Activated CD4-positive, alpha-beta T cell treated with anti-CD3 and anti-CD28 coated beads for 48 hours (primary cell): ENCODE data around the gene PREPL.
A peak's percentile ranks its signal among the peaks of the same experiment; 100 is the strongest.
"Not testable (repeated sequence)": the region's sequence is repeated elsewhere in the genome, so short reads cannot be mapped to it uniquely, and the experiment has no call there.

ENCODE experiments used
- DNase-seq: peaks from one replicate; pipeline ENCODE4 v3.0.0-alpha.2; 2020

Gene PREPL

DNA sequence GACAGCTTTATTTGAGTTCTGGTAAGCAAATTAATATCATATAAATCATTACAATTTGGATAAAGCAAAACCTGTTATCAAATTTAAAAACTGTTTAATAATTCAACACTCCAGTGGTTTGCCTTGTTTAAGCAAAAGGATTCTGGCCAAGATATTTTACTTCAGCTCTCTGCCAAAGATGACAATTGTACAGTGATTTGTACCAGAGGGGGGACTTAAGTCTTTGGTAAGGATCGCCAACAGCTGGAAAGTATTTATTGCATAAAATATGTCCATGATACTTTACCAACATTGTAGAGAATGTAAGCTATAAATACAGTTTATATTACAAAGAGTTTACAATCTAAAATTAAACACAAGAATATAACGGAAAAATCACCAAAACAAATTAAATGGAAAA is 13.8 kb downstream of the PREPL start:
- no peak for DNase-seq

DNA sequence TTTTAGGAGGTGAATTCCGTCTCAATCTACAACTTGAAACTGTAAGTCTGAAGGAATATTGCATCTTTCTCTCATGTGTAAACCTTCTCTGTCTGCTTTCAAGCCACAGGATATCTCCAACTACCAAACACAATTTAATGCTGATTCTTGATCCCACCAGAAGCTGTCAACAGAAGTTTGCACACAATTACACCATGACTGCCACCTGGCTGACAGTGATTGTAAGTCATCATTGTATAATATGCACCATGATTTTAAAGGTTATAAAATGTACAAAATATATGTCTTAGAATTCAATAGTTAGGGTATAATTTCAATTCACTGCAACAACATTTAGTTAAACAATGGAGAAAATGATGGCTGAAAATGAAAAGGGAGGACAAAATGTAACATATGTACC is 18.4 kb downstream of the PREPL start:
- DNase-seq = peak; percentile 13

DNA sequence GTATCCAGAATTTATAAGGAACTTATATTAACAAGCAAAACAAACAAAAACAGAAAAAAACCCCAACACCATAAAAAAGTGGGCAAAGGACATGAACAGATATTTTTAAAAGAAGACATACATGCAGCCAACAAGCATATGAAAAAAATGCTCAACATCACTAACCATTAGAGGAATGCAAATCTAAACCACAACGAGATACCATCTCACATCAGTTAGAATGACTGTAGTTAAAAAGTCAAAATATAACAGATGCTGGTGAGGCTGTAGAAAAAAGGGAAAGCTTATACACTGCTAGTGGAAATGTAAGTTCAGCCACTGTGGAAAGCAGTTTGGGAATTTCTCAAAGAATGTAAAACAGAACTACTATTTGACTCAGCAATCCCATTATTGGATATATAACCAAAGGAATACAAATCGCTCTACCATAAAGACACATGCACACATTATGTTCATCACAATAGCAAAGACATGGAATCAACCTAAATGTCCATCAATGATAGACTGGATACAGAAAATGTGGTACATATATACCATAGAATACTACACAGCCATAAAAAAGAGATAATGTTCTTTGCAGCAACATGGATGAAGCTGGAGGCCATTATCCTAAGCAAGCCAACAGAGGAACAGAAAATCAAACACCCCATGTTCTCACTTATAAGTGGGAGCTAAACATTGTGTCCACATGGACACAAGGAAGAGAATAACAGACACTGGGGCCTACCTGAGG is 25.3 kb downstream of the PREPL start:
- no peak for DNase-seq

DNA sequence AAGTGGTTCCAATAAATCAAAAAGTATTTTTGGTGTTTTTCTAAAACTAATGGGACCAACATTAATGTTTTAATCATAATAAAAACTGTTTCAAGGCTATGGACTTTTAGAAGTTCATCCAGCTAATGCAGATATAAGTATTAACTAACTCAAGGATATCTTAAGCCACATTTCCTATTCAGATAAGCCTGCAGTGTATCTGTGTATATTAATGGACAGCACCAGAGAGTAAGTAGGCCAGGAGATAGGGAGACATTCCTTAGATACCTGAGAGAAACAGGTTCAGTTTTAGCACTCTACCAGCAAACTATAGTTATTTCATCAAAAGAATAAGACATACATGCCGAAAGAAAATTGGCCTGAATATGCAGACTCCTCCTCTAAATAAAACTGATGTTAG is 27.3 kb downstream of the PREPL start:
- no peak for DNase-seq

DNA sequence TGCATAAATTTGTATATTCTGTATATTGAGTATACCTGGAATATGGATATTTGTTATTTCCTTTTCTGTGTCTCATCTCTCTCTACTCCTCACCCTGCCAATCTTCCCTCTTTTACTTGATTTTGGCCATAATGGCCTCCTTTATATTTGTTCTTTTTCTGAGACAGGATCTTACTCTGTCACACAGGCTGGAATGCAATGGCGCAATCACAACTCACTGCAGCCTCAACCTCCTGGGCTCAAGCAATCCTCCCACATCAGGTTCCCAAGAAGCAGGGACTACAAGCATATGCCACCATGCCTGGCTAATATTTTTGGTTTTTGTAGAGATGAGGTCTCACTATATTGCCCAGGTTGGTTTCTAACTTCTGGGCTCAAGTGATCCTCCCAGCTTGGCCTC is 30.5 kb downstream of the PREPL start:
- DNase-seq = no peak

DNA sequence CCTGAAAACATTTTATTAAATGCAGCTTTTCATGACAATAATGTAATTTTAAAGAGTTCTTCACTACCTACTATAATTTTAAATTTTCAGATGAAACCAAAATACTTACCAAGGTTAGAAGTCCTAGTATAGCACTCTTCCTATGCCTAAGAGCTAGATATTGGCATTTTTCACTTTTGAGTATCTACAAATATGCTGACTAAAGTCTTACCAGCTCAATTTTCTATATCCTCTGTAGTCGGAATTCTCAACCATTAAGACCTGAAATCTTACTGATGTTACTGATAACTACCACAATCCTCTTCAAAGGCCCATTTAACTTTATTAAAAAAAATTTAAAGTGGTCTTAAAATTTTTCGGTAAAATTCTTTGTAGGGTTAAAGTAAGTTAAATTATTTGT is 32.0 kb downstream of the PREPL start:
- DNase-seq = no peak

DNA sequence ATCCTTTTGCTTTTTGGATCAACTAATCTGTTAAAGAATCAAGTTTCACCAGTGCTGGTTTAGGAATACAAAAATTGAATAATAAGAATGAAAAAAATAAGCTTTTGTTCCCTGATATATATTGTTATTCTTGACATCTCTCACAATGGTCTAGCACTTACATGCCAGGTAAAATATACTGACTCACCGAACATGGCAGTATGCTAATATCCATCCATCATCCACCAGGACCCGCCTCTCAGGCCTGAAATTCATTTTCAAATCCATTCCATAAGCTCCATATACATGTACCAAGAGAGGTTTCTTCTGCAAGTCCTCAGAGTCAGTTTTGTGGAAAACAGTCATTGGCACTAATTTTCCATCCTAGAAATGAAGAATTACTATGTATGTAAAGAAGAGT is 32.5 kb downstream of the PREPL start:
- DNase-seq = no peak

DNA sequence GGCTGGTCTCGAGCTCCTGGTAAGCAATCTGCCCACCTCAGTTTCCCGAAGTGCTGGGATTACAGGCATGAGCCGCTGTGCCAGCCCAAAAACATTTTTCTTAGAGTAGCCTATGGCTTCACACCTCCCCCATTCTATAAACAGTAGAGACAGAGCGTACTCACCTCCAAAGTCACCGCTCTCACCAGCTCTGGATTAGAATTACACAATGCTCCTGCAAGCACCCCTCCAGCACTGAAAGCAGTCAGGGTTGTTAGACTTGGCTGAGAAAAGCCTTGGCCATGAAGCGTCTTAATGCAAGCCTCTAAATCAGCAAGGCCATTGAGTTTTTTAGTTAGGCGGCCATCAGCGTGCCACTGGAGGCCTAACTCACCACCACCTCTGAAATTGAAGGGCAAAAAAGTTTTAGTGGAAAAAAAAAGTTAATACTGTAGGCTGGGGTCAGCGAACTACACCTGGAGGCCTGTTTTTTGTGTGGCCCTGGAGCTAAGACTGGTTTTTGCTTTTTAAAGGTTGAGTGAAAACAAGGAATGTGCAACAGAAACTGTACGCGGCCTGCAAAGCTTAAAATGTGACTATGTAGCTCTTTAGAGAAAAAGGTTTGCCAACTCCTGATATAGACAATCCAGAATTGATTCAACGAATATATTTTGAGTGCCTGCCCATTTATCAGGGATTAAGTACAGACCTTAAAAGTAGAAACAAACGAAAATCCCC is 34.6 kb downstream of the PREPL start:
- no peak for DNase-seq

DNA sequence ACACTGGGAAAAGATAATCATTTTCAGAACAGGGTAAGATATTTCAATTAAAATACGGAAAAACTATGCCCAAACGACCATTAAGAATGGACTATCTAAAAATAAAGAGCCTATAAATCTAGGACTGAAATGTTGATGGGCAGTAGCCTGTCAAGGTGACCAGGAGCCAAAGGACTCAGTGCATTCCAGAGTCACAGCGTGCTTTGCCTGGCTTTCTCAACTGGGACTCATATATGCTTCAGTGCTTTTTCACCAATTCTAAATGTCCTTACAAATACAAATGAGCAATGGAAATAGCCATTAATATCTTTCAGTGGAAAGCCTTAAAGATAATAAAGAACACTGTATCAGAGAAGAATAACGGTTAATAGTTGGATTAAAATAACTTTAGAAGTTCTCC is 35.4 kb downstream of the PREPL start:
- DNase-seq = no peak

DNA sequence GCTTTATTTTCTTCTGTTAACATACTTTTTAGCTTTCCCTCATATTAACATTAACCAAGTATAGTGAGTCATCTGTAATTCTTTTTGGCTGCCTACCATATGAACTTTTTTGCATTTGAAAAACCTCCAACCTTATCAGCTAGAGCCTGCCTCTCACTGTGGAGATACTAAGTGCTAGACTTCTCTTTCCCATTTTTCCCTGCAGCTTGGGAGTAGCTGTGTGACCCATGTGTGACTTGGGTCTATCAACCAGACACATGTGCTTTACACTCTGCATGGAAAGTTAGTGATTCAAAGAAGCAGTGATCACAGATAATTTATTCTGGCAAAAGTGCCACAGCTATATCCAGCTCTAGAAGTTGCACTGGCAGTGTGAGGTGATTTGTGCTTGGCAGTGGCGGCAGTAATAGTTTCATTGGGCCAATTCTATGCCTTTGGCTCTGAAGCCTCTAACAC is 36.3 kb downstream of the PREPL start:
- no peak for DNase-seq

DNA sequence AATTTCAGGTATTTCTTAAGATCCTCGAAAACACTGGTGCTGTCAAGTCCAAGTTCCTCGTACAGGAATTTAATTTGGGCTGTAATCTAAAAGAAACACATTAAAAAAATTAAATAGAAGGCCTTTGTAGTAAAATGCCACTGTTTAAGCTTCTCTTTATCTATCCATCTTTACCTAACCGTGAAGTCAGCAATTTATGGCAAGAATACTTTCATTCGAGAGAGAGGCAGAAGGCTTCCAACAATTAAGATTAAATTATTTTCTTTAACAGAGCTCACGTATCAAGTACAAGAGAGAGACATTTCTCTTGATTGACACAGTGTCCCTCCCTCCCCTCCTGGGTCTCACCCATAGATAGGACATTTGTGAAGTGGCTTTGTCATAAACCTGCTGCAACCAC is 39.9 kb downstream of the PREPL start:
- no peak for DNase-seq

DNA sequence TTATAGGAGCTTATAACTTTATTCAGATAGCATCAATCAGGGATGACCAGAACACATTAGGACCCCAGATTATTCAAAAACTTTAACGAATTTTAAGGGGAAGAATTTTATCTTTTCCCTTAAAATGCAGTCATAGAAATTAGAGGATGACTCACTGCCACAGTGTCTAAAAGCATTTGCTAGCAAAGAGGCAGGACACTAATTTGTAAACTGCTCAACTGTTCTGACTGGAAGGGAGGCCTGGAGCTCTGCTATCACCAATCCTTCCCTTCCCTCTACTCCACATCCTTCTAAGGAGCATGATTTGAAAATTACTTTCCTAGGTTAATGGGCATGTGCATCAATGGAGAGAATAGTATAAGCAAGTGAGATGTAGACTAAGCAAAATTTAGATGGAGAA is 40.5 kb downstream of the PREPL start:
- no peak for DNase-seq

DNA sequence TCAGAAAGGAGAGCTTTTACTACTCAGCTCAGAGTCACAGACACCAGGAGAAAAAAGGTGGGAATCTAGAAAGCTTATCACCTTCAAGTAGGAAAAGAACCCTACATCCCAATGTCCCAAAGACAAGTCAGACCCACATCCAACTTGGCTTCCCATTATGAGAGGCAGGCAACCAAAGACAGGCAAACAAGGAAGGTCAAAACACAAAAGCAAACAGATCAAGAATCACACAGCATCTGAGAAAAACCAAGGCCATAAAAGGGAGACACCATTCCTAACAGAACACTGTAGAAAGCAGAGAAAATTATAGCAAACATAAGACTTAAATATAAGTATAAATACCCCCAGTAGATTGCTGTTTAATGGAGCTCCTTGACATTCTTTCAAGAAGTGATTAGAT is 45.3 kb downstream of the PREPL start:
- DNase-seq = no peak

DNA sequence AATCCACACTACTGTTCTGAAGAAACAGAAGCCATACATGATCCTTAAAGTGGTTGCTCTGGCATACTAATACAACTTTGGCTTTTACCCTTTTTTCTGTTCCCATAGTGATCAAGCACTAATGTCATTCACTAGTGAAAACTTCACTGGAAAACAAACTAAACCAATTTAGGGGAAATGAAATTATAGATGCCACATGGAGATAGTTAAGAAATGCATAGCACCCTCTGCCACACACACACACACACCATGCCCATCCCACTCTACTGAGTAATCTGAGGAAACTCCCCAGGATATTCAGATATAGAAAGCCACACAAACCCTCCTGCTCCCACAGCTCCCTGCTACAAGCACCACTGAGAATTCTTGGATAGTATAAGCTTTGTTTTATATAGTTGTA is 46.9 kb downstream of the PREPL start:
- DNase-seq = no peak

DNA sequence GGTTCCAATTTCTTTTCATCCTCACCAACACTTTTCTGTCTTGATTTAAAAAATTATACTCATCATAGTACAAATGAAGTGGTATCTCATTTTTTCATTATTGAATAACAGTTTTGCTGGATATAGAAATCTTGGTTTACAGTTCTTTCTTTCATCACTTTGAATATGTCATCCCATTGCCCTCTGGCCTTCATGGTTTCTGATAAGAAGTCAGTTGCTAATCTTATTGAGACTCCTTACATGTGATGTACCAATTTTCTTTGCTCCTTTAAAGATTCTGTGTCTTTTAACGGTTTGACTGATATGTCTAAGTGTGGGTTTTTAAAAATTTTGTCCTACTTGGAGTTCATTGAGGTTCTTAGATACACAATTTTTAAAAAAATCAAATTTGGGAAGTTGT is 51.0 kb downstream of the PREPL start:
- no peak for DNase-seq

DNA sequence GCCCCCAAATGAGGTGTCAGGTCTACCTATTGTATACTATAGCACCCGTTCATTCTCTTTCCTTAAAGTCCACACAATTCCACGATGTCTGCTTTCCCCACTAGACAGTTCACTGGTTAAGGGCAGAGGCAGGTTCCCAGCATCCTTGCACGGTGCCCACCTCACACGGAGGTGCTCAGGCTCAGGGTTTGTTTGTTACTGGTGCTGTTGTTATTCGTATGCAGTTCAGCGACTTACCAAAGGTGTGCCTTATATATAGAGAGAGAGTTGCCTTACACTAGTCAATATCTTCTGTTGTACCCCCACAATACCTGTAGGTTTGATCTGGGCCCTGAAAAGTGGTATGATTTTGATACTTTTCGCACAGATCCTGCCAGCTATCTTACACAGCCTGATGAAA is 55.4 kb downstream of the PREPL start:
- DNase-seq = no peak

DNA sequence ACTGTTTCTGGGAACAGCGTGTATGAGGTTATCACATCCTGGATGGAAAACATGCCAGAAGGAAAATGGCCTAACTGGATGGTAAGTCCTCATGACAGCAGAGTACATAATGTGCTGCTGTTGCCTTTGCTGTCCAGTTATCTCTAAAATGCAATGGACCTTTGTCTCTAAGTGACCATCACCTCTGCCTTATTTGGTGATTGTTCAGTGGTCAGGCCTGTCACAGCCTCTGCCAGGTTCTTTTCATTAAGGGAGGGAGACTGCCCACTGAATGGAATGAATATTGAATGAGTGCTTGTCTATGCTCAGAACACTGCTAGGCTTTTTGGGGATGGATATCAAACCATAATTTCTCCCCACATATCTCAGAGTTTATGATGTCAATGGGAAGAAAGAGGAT is 57.0 kb downstream of the PREPL start:
- no peak for DNase-seq

DNA sequence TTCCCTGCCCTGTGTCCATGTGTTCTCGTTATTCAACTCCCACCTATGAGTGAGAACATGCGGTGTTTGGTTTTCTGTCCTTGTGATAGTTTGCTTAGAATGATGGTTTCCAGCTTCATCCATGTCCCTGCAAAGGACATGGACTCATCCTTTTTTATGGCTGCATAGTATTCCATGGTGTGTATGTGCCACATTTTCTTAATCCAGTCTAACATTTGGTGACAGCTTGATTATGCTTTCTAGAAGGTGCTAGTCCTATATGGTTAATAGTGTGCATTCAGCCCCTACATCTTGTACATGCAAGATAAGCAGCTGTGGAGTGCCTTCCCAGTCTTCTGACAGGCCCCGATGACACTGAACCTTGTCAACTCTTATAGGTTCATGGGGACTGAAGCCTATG is 57.5 kb downstream of the PREPL start:
- DNase-seq = not testable (repeated sequence)

DNA sequence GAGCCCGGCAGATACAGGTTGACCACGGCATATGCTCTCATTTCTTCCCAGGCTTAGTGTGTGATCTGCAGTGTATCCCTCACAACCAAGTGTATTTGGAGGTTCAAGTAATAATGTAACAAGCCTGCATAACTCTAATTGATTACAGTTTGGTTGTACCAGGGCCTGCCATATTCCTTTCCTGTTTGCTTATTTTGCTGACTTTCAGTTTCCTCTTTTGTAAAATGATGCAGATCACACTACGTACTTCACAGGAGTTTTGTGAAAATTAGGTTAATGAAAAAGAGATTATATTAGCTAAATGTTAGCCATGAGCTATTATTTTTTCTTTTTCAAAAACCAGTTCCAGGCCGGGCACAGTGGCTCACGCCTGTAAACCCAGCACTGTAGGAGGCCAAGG is 60.2 kb downstream of the PREPL start:
- DNase-seq = no peak

DNA sequence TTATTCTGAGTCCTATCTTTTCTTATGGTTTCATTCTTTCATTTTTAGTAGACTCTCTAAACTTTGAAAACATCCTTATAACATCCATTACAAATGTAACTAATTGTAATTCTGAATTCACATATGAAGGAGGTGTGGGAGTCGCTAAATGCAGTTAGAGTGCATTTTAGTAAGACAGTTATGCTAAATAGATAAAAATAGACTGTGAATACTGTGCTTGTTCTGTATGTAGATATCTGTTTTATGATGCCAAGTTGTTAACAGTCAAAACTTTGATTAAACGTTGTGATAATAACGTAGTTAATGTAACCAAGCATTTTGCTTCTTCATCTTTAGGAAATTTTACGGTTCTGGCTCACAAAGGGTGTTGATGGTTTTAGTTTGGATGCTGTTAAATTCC is 61.7 kb downstream of the PREPL start:
- no peak for DNase-seq

DNA sequence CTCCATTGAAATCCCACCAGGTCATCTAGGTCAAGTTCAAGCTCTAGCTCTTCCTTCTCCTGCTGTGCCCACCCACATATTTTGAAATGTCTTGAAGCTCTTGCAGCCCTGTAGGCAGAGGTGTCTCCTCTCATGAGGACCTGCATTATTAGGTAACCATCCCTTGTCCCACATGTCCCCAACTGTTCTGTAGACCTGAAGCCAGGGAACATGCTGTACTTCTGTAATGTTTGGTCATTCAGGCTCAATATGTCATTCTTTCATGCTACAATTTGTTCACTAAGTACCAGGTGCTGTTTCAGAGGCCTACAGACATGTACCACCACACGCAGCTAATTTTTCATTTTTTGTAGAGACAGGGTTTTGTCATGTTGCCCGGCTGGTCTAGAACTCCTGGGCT is 63.9 kb downstream of the PREPL start:
- no peak for DNase-seq

DNA sequence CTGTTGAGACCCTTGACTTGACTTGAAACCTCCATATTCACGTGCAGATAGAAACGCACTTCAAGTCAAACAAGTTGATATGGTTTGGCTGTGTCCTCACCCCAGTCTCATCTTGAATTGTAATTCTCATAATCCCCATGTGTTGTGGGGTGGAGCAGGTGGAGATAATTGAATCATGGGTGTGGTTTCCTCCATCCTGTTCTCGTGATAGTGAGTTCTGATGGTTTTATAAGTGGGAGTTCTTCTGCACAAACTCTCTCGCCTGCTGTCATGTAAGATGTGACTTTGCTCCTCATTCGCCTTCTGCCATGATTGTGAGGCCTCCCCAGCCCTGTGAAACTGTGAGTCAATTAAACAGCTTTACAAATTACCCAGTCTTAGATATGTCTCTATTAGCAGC is 64.6 kb downstream of the PREPL start:
- no peak for DNase-seq

DNA sequence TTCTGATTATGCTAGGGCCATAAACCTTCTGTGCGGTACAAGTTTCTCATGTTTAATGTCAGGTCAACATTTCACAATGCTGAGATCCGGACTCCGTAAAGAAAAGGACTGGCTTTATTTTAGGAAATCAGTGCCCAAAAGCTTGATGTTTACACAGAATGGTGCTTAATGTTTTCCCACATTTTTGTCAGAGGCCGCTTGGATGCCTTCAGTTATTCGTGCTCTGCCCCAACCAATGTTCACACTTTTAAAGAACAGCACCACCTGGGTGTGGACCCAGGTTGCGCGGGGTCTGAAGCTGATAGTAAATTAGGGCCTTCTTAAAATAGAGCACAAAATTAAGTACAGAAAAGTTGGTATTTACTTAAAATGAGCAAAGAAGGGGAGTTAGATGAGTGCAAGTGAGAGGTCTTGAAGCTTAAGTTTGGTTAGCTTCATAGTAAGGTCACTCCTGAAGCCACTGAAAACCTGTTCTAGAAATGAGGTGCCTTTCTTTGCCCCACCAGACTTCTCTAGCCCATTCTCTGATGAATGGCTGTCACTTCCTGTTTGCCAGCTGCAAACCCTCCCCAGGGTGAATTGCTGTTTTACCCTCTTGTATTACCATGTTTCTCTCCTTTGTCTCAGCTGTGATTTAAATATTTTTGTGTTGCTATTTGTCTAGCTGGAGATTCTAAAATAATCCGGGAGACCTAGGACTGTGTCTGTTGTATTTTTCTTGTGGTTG is 65.5 kb downstream of the PREPL start:
- DNase-seq = peak; percentile 20

DNA sequence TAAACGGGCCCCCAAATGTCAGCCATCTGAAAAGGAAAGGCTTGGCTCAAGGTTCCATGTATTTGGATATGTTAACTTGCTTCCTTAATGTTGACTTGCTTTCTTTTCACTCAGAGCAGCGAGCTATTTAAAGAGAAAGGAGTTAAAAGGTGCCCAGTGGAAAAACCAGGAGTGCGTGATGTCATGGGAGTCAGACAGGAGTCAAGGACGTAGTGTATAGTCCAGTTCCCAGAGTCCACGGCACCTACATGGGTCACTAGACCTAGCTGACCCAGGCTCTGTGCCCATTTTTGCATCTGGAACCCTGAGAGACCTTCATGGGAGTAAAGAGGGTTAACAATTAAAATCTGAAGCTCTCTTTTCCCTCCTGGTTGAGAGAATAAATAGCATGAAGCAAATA is 66.2 kb downstream of the PREPL start:
- DNase-seq = no peak
